ENCODE measurements around the gene DSCAML1.

Gene DSCAML1

DNA sequence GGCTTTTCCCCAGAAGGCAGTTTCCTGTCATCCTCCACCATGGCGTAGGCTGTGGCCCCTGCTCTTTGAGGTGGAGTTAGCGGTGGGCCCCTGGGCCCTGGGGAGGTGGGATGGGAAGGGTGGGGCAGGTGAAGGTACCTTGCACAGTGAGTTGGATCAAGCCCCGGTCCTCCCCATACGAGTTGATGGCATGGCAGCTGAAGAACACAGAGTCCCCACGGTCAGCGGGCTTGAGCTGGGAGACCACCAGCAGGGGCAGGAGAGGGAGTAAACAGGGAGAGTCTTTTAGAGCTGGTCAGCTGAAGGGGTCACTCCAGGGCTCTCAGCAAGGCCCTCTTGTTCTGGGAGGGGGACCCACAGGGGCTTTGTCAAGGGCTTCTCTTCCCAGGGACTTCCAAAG lies 316.0 kb downstream of the DSCAML1 start:
- DNase-seq: no peak

- no peak for DNase-seq
Observed at GRCh38 chr11:117480221-117480620, 316.8 kb downstream of the DSCAML1 start.

DNA sequence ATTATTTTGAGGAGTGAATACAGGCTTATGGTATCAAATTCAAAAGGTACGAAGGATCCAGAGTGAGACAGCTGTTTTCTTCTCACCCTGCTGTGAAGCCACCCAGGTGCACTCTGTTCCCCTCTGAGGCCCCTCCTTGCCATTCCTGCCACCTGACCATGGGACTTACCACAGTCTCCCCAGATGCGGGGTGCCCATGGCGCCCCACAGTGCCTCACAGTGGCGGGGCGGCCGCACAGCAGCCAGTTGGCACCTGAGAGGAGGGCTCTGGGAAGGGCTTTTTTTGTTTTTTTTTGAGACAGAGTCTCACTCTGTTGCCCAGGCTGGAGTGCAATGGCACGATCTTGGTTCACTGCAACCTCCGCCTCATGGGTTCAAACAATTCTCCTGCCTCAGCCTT lies 317.6 kb downstream of the DSCAML1 start:
- DNase-seq: no peak

GRCh38 chr11:117478926-117479325 lies 318.1 kb downstream of the DSCAML1 start:
- no peak for DNase-seq

DNA sequence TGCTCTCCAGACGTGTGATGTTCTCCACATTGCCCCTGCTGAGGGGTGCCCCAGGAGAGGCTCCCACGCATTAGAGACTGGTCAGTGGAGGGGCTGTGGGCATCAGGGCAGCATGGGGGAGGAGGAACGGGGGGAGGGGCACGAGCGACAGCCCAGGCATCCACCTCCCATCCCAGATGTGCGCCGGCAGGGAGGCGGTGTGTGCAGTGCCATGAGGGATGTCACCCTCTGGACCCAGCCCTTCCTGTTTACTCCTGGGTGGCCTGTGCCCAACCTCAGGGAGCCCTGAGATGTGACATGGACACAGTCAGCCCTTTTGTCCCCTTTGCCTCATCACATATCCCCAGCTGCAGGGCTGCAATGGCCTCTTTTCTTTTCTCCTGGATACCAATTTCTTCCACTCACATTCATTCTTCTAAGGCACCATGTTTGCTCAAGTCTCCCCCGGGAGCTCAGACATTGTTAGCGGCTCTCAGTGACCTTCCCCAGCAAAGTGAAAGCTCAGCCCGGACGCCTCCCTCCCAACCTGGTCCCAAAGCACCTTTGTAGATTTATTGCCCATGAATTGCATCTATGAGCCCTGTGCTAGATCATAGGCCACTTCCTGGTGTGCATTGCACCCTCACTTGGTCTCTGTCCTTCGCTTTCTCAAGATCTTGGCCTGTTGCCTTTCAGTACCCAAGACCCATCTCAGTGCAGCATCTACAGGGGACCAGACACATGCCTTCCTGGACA lies 318.7 kb downstream of the DSCAML1 start:
- DNase-seq: no peak

DNA sequence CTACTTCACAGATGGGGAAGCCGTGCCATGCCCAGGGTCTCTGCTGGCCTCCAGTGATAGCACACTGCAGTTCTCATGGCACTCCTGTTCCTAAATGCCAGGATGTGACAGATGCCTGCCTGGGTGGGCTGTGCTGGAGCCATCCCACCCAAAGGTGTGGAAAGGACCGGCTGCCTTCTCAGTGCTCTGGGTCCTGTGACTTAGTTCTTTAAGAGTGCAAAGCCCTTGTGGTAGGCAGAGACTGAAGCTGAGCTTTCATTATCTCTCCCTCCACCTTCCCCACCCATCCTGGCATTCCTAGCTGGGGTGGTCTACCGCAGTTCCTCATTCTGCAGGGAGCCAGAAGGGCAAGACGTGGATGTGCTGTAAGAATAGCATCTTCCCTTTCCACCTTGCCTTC lies 319.3 kb downstream of the DSCAML1 start:
- no peak for DNase-seq

GRCh38 chr11:117476531-117477142 lies 320.4 kb downstream of the DSCAML1 start:
- no peak for DNase-seq

DNA sequence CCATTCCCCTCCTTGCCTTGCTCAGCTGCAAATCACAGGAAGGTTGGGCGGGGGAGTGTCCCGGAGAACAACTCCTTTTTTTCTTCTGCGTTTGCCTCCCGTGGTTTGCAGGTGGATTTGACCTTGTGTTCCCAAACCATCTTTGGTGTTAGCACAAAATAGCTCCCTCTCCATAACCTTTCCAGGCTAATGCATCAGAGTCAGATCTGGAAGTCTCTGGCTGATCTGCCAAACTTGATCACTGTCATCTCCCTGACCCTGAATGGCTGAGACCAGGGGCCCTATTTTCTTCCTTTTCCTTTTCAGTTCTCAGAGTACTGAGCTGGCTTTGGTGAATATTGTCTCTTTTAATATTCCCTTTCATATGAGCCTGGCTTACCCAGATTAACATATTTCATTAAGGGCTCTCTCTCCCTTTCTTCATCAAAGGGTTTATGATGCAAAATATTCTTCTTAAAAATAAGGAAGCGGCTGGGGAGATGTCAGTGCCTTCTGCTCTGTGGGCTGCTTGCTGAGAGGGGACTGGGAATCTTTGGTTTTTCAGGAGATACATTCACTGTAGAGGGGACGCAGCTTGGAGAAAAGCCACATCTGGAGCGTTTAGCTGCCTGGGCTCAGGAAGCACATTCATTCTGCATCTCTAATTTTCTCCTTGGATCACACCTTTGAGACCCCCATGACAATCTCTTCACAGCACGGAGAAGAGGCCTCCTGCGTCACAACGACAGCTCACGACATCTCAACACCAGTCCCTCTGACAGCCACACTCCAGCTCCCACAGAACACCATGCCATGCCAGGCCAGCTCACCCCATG lies 321.1 kb downstream of the DSCAML1 start:
- DNase-seq: no peak

DNA sequence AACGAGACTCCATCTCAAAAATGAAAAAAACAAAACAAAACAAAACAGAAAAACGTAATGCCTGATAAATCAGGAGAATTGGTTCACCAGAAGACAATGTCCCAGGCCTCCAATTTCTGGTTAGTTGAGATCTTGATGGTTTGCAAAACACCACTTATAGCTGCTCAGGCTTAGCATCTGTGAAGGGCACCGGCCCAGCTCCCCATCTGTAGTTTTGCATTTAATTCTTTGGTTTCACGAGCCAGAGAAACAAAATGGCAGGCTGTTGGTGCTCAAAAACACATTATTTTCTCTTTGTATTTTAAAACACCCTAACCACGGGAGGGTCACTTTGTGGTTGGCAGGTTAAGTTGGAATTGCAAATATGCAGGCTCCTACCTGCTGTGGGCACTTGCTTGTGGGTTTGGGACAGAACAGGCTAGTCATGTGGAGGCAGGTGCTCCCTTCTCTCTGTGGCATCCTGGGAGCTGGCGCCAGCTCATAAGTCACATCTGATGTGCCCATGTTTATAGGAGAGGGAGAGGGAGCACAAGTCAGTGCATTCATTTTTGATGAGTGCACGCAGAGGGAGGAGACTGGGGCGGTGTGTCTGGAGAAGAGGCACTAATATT lies 323.4 kb downstream of the DSCAML1 start:
- DNase-seq: no peak

DNA sequence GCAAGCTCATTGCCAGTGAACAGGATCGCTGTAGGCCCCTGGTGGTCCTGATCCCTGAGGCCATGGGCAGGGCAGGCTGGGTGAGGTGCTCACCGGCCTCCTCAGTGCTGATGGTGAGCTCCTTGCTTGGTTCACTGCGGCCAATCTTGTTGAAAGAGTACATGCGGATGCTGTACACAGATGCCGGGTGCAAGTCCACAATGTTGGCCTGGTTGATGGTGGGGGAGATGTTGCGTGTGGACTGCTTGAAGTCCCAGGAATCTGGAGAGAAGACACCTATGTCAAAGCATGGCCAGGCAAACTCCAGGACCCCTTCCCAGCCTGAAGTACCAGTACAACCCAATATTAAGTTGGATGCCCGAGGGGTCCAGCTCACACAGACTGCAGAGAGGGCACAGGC lies 325.2 kb downstream of the DSCAML1 start:
- no peak for DNase-seq

DNA sequence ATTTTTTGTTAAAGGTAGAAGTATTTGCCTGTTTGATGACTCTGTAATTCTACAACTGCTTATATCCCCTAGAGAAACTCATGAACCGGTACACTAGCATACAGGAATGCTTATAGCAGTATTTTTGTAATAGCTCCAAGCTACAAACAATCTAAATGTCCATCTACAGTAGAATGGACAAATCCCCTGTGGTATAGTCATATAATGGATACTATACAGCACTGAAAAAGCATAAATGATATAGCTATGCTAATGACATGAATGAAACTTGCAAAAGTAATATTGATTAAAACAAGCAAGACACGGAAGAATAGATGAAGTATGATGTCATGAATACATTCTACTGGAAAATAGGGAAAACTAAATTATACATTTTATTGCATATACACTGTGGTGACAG lies 326.4 kb downstream of the DSCAML1 start:
- no peak for DNase-seq

DNA sequence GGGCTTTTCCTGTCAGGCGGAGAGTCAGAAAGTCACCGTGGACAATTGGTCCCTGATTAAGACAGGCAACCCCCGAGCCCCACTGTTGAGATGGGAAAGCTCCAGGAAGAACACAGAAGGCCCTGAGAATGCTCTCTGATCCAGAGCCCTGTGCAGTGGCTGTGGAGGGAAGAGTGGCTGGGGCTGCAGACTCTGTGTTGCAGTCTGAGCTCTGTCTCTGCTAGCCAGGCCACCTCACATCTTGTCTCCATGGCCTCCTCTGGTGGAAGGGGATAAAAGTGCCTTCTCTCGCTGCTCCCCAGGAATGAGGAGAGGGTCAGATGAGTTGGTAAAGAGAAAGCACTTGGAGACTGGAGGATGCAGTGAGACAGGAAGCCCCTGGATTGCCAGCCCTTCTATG lies 328.1 kb downstream of the DSCAML1 start:
- DNase-seq: no peak

GRCh38 chr11:117467770-117468169 lies 329.2 kb downstream of the DSCAML1 start:
- DNase-seq: no peak

DNA sequence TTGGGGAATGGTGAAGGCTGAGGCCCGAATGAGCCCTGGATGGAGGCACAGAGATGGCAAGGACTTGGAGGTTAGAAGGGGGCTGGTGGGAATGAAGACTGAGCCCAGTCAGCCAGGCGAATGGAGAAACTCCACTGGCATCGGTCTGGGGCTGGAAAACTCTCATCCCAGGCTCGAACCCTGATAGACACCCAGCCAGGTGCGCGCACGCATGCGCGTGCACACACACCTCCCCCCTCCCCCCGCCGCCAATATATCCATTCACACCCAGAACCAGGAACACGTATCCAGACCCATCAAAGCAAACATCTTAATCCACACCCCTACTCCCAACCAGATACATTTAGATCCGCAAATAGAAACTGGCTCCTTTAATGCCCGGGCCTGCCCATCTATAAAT lies 330.1 kb downstream of the DSCAML1 start:
- DNase-seq: no peak

- no peak for DNase-seq
Observed at GRCh38 chr11:117465236-117465997, 331.6 kb downstream of the DSCAML1 start.

GRCh38 chr11:117464778-117465177 lies 332.2 kb downstream of the DSCAML1 start:
- no peak for DNase-seq

DNA sequence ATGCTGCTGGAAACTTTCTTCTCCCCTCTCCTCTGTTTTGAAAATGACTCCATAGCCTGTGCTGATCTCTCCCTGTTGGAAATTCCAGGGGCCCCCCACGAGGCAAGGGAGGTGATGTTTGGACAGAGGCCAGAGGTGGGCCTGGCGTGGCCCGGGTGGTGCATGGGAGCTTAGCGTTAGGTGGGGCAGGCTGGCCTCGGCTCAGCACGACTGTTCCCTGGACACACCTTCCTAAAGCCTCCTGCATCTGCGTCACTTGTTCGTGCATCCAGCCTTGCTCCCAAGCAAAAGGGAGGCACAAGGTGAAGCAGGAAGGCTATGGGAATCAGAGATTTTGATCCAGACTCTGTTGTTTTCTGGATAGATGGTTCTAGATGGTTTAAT lies 334.2 kb downstream of the DSCAML1 start:
- DNase-seq: no peak

DNA sequence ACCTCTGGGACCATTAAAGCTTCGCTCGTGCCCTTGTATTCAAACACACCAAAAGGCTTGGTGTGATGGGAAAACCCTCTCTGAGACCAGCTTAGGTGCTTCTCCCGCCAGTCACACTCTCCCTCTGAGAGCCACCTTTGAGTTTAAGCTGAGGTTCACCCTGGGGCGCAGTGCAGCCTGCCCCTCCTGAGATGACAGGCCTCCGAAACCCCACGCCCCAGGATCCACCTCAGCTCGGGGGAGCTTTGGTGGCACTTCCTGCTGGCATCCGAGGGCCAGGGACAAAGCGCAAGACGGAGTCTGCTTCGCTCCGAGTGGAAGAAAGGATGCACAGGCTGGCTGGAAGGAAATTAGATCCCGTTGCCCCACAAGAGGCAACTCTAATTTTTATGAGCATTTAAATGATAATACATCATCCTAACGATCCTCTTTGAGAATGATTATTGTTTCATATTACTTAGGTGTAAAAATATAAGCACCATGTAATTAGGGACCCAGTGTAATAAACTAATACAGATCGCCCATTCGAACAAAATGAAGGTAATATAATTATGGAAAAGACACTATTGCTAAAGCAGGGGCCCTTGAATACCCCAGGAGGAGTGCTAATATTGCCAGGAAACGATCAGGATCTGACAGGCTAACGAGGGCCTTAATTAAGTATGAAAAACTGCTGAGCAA lies 334.7 kb downstream of the DSCAML1 start:
- no peak for DNase-seq

DNA sequence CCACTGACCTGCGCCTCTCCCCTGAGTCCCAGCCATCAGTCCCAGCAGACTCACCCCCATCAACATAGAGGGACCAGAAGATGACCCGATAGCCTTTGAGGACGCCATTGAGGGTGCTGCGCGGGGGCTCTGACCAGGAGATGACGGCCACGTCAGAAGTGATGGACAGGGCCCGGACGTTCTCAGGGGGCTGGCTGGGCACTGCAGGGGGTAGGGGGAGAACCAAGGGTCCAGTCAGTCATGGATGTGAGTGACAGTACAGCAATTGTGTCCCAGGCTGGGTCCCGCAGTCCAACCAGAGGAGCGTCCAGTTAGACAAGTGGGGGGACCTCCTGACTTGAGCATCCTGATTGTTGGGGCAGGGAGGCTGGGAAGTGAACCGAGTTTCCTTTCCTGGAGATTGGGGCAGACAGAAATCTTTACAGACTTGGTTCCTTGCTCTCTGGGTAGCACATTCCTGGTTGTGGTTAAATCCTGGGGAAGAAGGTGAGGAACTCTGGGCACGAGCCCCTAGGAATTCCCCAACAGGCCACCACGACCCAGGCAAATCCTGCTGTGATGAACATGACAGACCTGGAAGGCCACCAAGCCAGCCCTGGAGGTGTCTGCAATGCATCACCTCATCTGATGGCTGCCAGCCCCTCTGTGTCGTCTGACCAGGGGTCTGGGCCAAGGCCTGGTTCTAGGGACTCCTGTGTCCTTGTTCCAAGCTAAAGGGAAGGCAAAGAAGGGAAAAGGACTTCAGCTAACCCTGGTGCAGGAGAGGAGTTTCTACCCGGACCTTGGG lies 335.4 kb downstream of the DSCAML1 start:
- DNase-seq: no peak

DNA sequence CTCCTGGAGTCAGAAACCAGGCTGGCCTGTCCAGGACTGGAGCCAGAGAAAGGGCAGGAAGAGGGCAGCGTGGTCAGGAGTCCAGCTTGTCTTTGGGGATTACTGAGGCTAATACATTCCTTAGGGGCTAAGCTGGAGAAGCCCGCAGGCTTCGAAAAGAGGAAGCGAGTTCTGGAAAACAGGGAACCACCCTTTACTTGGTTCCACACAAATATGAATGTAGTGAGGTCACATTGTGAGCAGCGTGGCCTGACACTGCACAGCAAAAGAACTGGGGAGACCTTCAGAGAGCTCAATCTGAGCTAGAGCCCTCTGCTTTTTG lies 337.1 kb downstream of the DSCAML1 start:
- no peak for DNase-seq

GRCh38 chr11:117459123-117459978 lies 337.7 kb downstream of the DSCAML1 start:
- DNase-seq: no peak

Measured in activated CD4-positive, alpha-beta T cell treated with anti-CD3 and anti-CD28 coated beads, Interleukin-2, amount 50 U/mL, for 1 hour (primary cell).